Dermis blood vessel endothelial cell (primary cell): ENCODE measurements around the gene PIP4K2C. TPM values are rescaled to one million over a fixed set of nuclear protein-coding genes. Genes with fewer than 3 reads are reported as not detected.
"Not testable (repeated sequence)": the region's sequence is repeated elsewhere in the genome, so short reads cannot be mapped to it uniquely, and the experiment has no call there.

Experiments used
- DNase-seq: peaks from one replicate; pipeline ENCODE4 v3.0.0; 2010
- total RNA-seq: library from RNA; depleted of rRNA; stranded (reverse); fragments of >200 nt; gene quantifications from 2 replicates; pipeline ENCODE4 v1.2.3, GENCODE V29; 2014

Gene PIP4K2C
- total RNA-seq, 1 donor from 2014 or later: 10.2 TPM

- DNase-seq: no peak
These were observed 47.1 kb downstream of the PIP4K2C start for GRCh38 chr12:57638096-57638495.

- no peak for DNase-seq
These were observed 49.4 kb downstream of the PIP4K2C start for GRCh38 chr12:57640175-57641042.

- DNase-seq: no peak
These were observed 50.9 kb downstream of the PIP4K2C start for GRCh38 chr12:57641699-57642442.

- peak; percentile 37 for DNase-seq
These were observed 55.1 kb downstream of the PIP4K2C start for GRCh38 chr12:57645990-57646658.

- not testable (repeated sequence) for DNase-seq
These were observed 55.7 kb downstream of the PIP4K2C start for GRCh38 chr12:57646659-57647049.

Other genes starting within 250 kb of the PIP4K2C start
- 8.8 and 9.8 TPM in 2 replicates for gene R3HDM2, start 160.1 kb upstream of the PIP4K2C start, total RNA-seq
- not detected in 2 replicates for gene INHBC, start 156.4 kb upstream of the PIP4K2C start, total RNA-seq
- not detected in 2 replicates for gene INHBE, start 135.9 kb upstream of the PIP4K2C start, total RNA-seq
- gene GLI1, start 131.4 kb upstream of the PIP4K2C start, total RNA-seq: 0.17 and 0.47 TPM in 2 replicates
- gene ARHGAP9, start 111.3 kb upstream of the PIP4K2C start, total RNA-seq: not detected in 2 replicates
- gene MARS1, start 103.1 kb upstream of the PIP4K2C start, total RNA-seq: 71.6 and 81.2 TPM in 2 replicates
- 7.5 and 11.4 TPM in 2 replicates for gene DDIT3, start 70.7 kb upstream of the PIP4K2C start, total RNA-seq
- gene MBD6, start 68.4 kb upstream of the PIP4K2C start, total RNA-seq: 12.8 and 17.0 TPM in 2 replicates
- 109 and 113 TPM in 2 replicates for gene DCTN2, start 44.0 kb upstream of the PIP4K2C start, total RNA-seq
- 0.09 and 0.17 TPM in 2 replicates for gene KIF5A, start 41.1 kb upstream of the PIP4K2C start, total RNA-seq
- gene DTX3, start 13.6 kb downstream of the PIP4K2C start, total RNA-seq: 1.9 and 2.4 TPM in 2 replicates
- gene ARHGEF25, start 20.2 kb downstream of the PIP4K2C start, total RNA-seq: 0.68 and 0.74 TPM in 2 replicates
- gene B4GALNT1, start 42.0 kb downstream of the PIP4K2C start, total RNA-seq: 0.14 TPM in 1 of 2 replicates, not detected in the other
- gene OS9, start 102.9 kb downstream of the PIP4K2C start, total RNA-seq: 284 and 481 TPM in 2 replicates
- gene AGAP2, start 147.6 kb downstream of the PIP4K2C start, total RNA-seq: under 0.01 and 0.19 TPM in 2 replicates
- 29.7 and 72.0 TPM in 2 replicates for gene TSPAN31, start 153.8 kb downstream of the PIP4K2C start, total RNA-seq
- gene CDK4, start 161.1 kb downstream of the PIP4K2C start, total RNA-seq: 147 and 154 TPM in 2 replicates
- 3.4 and 4.1 TPM in 2 replicates for gene MARCHF9, start 163.9 kb downstream of the PIP4K2C start, total RNA-seq
- 0.17 and 0.47 TPM in 2 replicates for gene CYP27B1, start 175.9 kb downstream of the PIP4K2C start, total RNA-seq
- gene METTL1, start 180.9 kb downstream of the PIP4K2C start, total RNA-seq: 3.6 and 3.7 TPM in 2 replicates
- gene EEF1AKMT3, start 181.4 kb downstream of the PIP4K2C start, total RNA-seq: 3.3 and 4.3 TPM in 2 replicates
- gene TSFM, start 191.6 kb downstream of the PIP4K2C start, total RNA-seq: 23.0 and 27.5 TPM in 2 replicates
- 2.7 and 4.4 TPM in 2 replicates for gene AVIL, start 227.5 kb downstream of the PIP4K2C start, total RNA-seq